ENCODE measurements around the gene PI4K2A.
A peak's percentile ranks its signal among the peaks of the same experiment; 100 is the strongest.

The PI4K2A gene

GRCh38 chr10:97713826-97714400 is 73.4 kb downstream of the PI4K2A start:
- peaks cover 50% of the 10 kb centered on the region for H3K4me1 ChIP-seq (ENCODE audit: control insufficient read depth, insufficient read depth, low read length)
- peak overlapping the region; percentile 93 for H3K9ac ChIP-seq (ENCODE audit: low read depth, low read length)
- H3K36me3 ChIP-seq (ENCODE audit: insufficient read depth, low read length): peaks cover 29% of the 10 kb centered on the region
- no peaks in the 10 kb centered on the region for H3K27me3 ChIP-seq (ENCODE audit: control insufficient read depth, insufficient read depth, low read length)
- peak overlapping the region; percentile 97 for H3K4me2 ChIP-seq (ENCODE audit: low read length)
- peak overlapping the region; percentile 75 for H3K4me3 ChIP-seq (ENCODE audit: low read length)
- H3K9me3 ChIP-seq (replicated peaks; ENCODE audit: low read length): no peaks in the 10 kb centered on the region

- no peaks in the 10 kb centered on the region for H3K27me3 ChIP-seq (ENCODE audit: control insufficient read depth, insufficient read depth, low read length)
- H3K4me2 ChIP-seq (ENCODE audit: low read length): peak overlapping the region; percentile 97
- H3K36me3 ChIP-seq (ENCODE audit: insufficient read depth, low read length): peaks cover 36% of the 10 kb centered on the region
- H3K4me1 ChIP-seq (ENCODE audit: control insufficient read depth, insufficient read depth, low read length): peaks cover 46% of the 10 kb centered on the region
- H3K4me3 ChIP-seq (ENCODE audit: low read length): peak overlapping the region; percentile 75
- no peaks in the 10 kb centered on the region for H3K9me3 ChIP-seq (replicated peaks; ENCODE audit: low read length)
- peak overlapping the region; percentile 93 for H3K9ac ChIP-seq (ENCODE audit: low read depth, low read length)
Observed at GRCh38 chr10:97714401-97715258, 74.2 kb downstream of the PI4K2A start.

- peaks cover 37% of the 10 kb centered on the region for H3K36me3 ChIP-seq (ENCODE audit: insufficient read depth, low read length)
- no peaks in the 10 kb centered on the region for H3K9me3 ChIP-seq (replicated peaks; ENCODE audit: low read length)
- H3K27me3 ChIP-seq (ENCODE audit: control insufficient read depth, insufficient read depth, low read length): no peaks in the 10 kb centered on the region
- H3K4me3 ChIP-seq (ENCODE audit: low read length): peak overlapping the region; percentile 75
- peak overlapping the region; percentile 97 for H3K4me2 ChIP-seq (ENCODE audit: low read length)
- peak overlapping the region; percentile 93 for H3K9ac ChIP-seq (ENCODE audit: low read depth, low read length)
- H3K4me1 ChIP-seq (ENCODE audit: control insufficient read depth, insufficient read depth, low read length): peaks cover 42% of the 10 kb centered on the region
Observed at GRCh38 chr10:97715259-97715874, 74.9 kb downstream of the PI4K2A start.

GRCh38 chr10:97717627-97718026 is 77.2 kb downstream of the PI4K2A start:
- no peak overlapping the region for H3K4me3 ChIP-seq (ENCODE audit: low read length)
- peaks cover 40% of the 10 kb centered on the region for H3K36me3 ChIP-seq (ENCODE audit: insufficient read depth, low read length)
- no peak overlapping the region for H3K9ac ChIP-seq (ENCODE audit: low read depth, low read length)

GRCh38 chr10:97718178-97718577 is 77.7 kb downstream of the PI4K2A start:
- peak overlapping the region; percentile 15 for H3K9ac ChIP-seq (ENCODE audit: low read depth, low read length)

More at GRCh38 chr10:97717627-97718026, 77.2 kb downstream of the PI4K2A start:
- Histone ChIP-seq H3K4me2 (ENCODE audit: low read length) (no peak overlapping the region), H3K27me3 (ENCODE audit: control insufficient read depth, insufficient read depth, low read length) (no peaks in the 10 kb centered on the region), H3K4me1 (ENCODE audit: control insufficient read depth, insufficient read depth, low read length) (peaks cover 42% of the 10 kb centered on the region), H3K9me3 (replicated peaks; ENCODE audit: low read length) (no peaks in the 10 kb centered on the region)

GRCh38 chr10:97718659-97719142 is 78.2 kb downstream of the PI4K2A start:
- Histone ChIP-seq H3K9ac (ENCODE audit: low read depth, low read length) (peak overlapping the region; percentile 15), H3K4me1 (ENCODE audit: control insufficient read depth, insufficient read depth, low read length) (peaks cover 34% of the 10 kb centered on the region), H3K36me3 (ENCODE audit: insufficient read depth, low read length) (peaks cover 40% of the 10 kb centered on the region), H3K9me3 (replicated peaks; ENCODE audit: low read length) (no peaks in the 10 kb centered on the region), H3K27me3 (ENCODE audit: control insufficient read depth, insufficient read depth, low read length) (no peaks in the 10 kb centered on the region), H3K4me2 (ENCODE audit: low read length) (peak overlapping the region; percentile 19), H3K4me3 (ENCODE audit: low read length) (no peak overlapping the region)

More at GRCh38 chr10:97718178-97718577, 77.7 kb downstream of the PI4K2A start:
- Histone ChIP-seq H3K4me2 (ENCODE audit: low read length) (peak overlapping the region; percentile 19), H3K4me3 (ENCODE audit: low read length) (no peak overlapping the region), H3K36me3 (ENCODE audit: insufficient read depth, low read length) (peaks cover 40% of the 10 kb centered on the region), H3K4me1 (ENCODE audit: control insufficient read depth, insufficient read depth, low read length) (peaks cover 36% of the 10 kb centered on the region), H3K27me3 (ENCODE audit: control insufficient read depth, insufficient read depth, low read length) (no peaks in the 10 kb centered on the region), H3K9me3 (replicated peaks; ENCODE audit: low read length) (no peaks in the 10 kb centered on the region)

GRCh38 chr10:97719602-97720001 is 79.1 kb downstream of the PI4K2A start:
- H3K9me3 ChIP-seq (replicated peaks; ENCODE audit: low read length): no peaks in the 10 kb centered on the region
- peaks cover 40% of the 10 kb centered on the region for H3K36me3 ChIP-seq (ENCODE audit: insufficient read depth, low read length)
- no peak overlapping the region for H3K4me3 ChIP-seq (ENCODE audit: low read length)
- peaks cover 34% of the 10 kb centered on the region for H3K4me1 ChIP-seq (ENCODE audit: control insufficient read depth, insufficient read depth, low read length)
- no peaks in the 10 kb centered on the region for H3K27me3 ChIP-seq (ENCODE audit: control insufficient read depth, insufficient read depth, low read length)
- no peak overlapping the region for H3K4me2 ChIP-seq (ENCODE audit: low read length)
- no peak overlapping the region for H3K9ac ChIP-seq (ENCODE audit: low read depth, low read length)

- no peak overlapping the region for H3K4me3 ChIP-seq (ENCODE audit: low read length)
- no peaks in the 10 kb centered on the region for H3K27me3 ChIP-seq (ENCODE audit: control insufficient read depth, insufficient read depth, low read length)
- H3K9ac ChIP-seq (ENCODE audit: low read depth, low read length): no peak overlapping the region
- H3K4me2 ChIP-seq (ENCODE audit: low read length): no peak overlapping the region
- peaks cover 28% of the 10 kb centered on the region for H3K4me1 ChIP-seq (ENCODE audit: control insufficient read depth, insufficient read depth, low read length)
- H3K36me3 ChIP-seq (ENCODE audit: insufficient read depth, low read length): peaks cover 28% of the 10 kb centered on the region
- no peaks in the 10 kb centered on the region for H3K9me3 ChIP-seq (replicated peaks; ENCODE audit: low read length)
Observed at GRCh38 chr10:97721871-97722780, 81.7 kb downstream of the PI4K2A start.

GRCh38 chr10:97723001-97723400 is 82.5 kb downstream of the PI4K2A start:
- H3K4me1 ChIP-seq (ENCODE audit: control insufficient read depth, insufficient read depth, low read length): peaks cover 22% of the 10 kb centered on the region
- no peak overlapping the region for H3K4me2 ChIP-seq (ENCODE audit: low read length)
- no peaks in the 10 kb centered on the region for H3K27me3 ChIP-seq (ENCODE audit: control insufficient read depth, insufficient read depth, low read length)
- H3K4me3 ChIP-seq (ENCODE audit: low read length): no peak overlapping the region
- no peak overlapping the region for H3K9ac ChIP-seq (ENCODE audit: low read depth, low read length)
- peaks cover 20% of the 10 kb centered on the region for H3K36me3 ChIP-seq (ENCODE audit: insufficient read depth, low read length)
- H3K9me3 ChIP-seq (replicated peaks; ENCODE audit: low read length): no peaks in the 10 kb centered on the region

GRCh38 chr10:97724341-97724941 is 84.0 kb downstream of the PI4K2A start:
- H3K9me3 ChIP-seq (replicated peaks; ENCODE audit: low read length): no peaks in the 10 kb centered on the region
- no peaks in the 10 kb centered on the region for H3K27me3 ChIP-seq (ENCODE audit: control insufficient read depth, insufficient read depth, low read length)
- no peak overlapping the region for H3K9ac ChIP-seq (ENCODE audit: low read depth, low read length)
- H3K4me2 ChIP-seq (ENCODE audit: low read length): no peak overlapping the region
- peaks cover 5% of the 10 kb centered on the region for H3K36me3 ChIP-seq (ENCODE audit: insufficient read depth, low read length)
- H3K4me1 ChIP-seq (ENCODE audit: control insufficient read depth, insufficient read depth, low read length): peaks cover 12% of the 10 kb centered on the region
- H3K4me3 ChIP-seq (ENCODE audit: low read length): no peak overlapping the region

Data from skeletal muscle satellite cell (primary cell).